DMS79 (cell line): ENCODE results near the gene NOX1.

ENCODE experiments used
- DNase-seq: peaks from one replicate; lab custom pipeline; 2025; lab: John Stamatoyannopoulos, UW

The NOX1 gene

GRCh38 chrX:100874325-100874724 is at the start of gene NOX1:
Gene NOX1, minus strand, starts transcription at chrX:100874359. Its CDS starts 220 bp downstream, at chrX:100874139.
- no peak for DNase-seq

- DNase-seq: no peak
These were observed 41.4 kb upstream of the NOX1 start for GRCh38 chrX:100915562-100915961.

- DNase-seq: no peak
These were observed 39.0 kb upstream of the NOX1 start for GRCh38 chrX:100913111-100913510.

GRCh38 chrX:100911731-100912130 is 37.6 kb upstream of the NOX1 start:
- DNase-seq: no peak

- DNase-seq: no peak
These were observed 31.5 kb upstream of the NOX1 start for GRCh38 chrX:100905620-100906019.

GRCh38 chrX:100904433-100904832 is 30.3 kb upstream of the NOX1 start:
- no peak for DNase-seq

- peak; percentile 25 for DNase-seq
These were observed 21.4 kb upstream of the NOX1 start for GRCh38 chrX:100895365-100896075.

- DNase-seq: no peak
These were observed 9.5 kb upstream of the NOX1 start for GRCh38 chrX:100883654-100884053.

- DNase-seq: no peak
These were observed 6.2 kb upstream of the NOX1 start for GRCh38 chrX:100880368-100880767.

GRCh38 chrX:100871594-100872560 is 2.3 kb downstream of the NOX1 start:
- DNase-seq: no peak

- DNase-seq: no peak
These were observed 3.6 kb downstream of the NOX1 start for GRCh38 chrX:100870527-100870926.

- DNase-seq: no peak
These were observed 5.9 kb downstream of the NOX1 start for GRCh38 chrX:100868273-100868672.

GRCh38 chrX:100864657-100865391 is 9.3 kb downstream of the NOX1 start:
- no peak for DNase-seq

- no peak for DNase-seq
These were observed 10.8 kb downstream of the NOX1 start for GRCh38 chrX:100863326-100863864.

GRCh38 chrX:100852810-100853209 is 21.3 kb downstream of the NOX1 start:
- DNase-seq: no peak

- DNase-seq: no peak
These were observed 23.8 kb downstream of the NOX1 start for GRCh38 chrX:100850317-100850716.

- DNase-seq: no peak
These were observed 42.8 kb downstream of the NOX1 start for GRCh38 chrX:100831219-100831946.

GRCh38 chrX:100830547-100830946 is 43.6 kb downstream of the NOX1 start:
- no peak for DNase-seq

GRCh38 chrX:100830143-100830542 is 44.0 kb downstream of the NOX1 start:
- DNase-seq: no peak

GRCh38 chrX:100829730-100830129 is 44.4 kb downstream of the NOX1 start:
- DNase-seq: no peak
